ENCODE data around the gene GABBR2. TPM values are rescaled to one million over a fixed set of nuclear protein-coding genes. Genes with fewer than 3 reads are reported as not detected.
"Not testable (repeated sequence)": the region's sequence is repeated elsewhere in the genome, so short reads cannot be mapped to it uniquely, and the experiment has no call there.

The GABBR2 gene
- total RNA-seq, 4 donors from 2014 or later, result 0.32 to 1.7 TPM; not detected in 2

DNA sequence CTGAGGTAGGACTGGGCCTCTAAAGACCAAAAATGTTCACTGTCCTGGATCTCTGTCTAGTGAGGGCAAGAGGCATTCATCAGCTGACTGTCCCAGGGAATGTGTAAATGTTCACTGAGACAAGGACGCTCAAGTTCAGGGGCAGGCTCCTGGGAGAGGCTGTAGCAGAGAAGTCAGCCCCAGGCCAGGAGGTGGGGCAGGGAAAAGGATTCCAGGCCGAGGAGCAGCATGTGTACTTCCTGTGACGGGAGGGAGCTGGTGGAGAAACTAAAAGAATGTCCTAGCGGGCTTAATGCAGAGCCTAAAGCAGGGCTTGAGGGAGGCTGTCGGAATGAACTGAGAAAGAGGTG lies 205.8 kb downstream of the GABBR2 start:
- no peaks in the 10 kb centered on the region for H3K27me3 ChIP-seq
- peaks cover 4% of the 10 kb centered on the region for H3K4me1 ChIP-seq
- no peaks in the 10 kb centered on the region for H3K36me3 ChIP-seq
- TF ChIP-seq POLR2AphosphoS5 (IDR thresholded peaks at IDR 0.05) (no peak), POLR2A (IDR thresholded peaks at IDR 0.05) (no peak), EP300 (IDR thresholded peaks at IDR 0.05) (no peak)
- TF ChIP-seq, protein P1, sequence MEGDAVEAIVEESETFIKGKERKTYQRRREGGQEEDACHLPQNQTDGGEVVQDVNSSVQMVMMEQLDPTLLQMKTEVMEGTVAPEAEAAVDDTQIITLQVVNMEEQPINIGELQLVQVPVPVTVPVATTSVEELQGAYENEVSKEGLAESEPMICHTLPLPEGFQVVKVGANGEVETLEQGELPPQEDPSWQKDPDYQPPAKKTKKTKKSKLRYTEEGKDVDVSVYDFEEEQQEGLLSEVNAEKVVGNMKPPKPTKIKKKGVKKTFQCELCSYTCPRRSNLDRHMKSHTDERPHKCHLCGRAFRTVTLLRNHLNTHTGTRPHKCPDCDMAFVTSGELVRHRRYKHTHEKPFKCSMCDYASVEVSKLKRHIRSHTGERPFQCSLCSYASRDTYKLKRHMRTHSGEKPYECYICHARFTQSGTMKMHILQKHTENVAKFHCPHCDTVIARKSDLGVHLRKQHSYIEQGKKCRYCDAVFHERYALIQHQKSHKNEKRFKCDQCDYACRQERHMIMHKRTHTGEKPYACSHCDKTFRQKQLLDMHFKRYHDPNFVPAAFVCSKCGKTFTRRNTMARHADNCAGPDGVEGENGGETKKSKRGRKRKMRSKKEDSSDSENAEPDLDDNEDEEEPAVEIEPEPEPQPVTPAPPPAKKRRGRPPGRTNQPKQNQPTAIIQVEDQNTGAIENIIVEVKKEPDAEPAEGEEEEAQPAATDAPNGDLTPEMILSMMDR (IDR thresholded peaks at IDR 0.05), result no peak
- no peaks in the 10 kb centered on the region for H3K9me3 ChIP-seq
- DNase-seq (ENCODE audit: low spot score in 2 of 2), result no peak
- H3K4me3 ChIP-seq, result no peak overlapping the region
- H3K27ac ChIP-seq, result no peak overlapping the region
- WGBS, result 29% methylated on average over 5 of the region's 5 CpGs

GRCh38 chr9:98502311-98502975 lies 206.3 kb downstream of the GABBR2 start:
- no peak for DNase-seq (ENCODE audit: low spot score in 2 of 2)
- Histone ChIP-seq H3K4me3 (no peak overlapping the region), H3K9me3 (no peaks in the 10 kb centered on the region), H3K36me3 (no peaks in the 10 kb centered on the region), H3K27me3 (no peaks in the 10 kb centered on the region), H3K4me1 (peaks cover 4% of the 10 kb centered on the region), H3K27ac (no peak overlapping the region)
- 83% methylated on average over 4 of the region's 6 CpGs for WGBS
- TF ChIP-seq EP300 (IDR thresholded peaks at IDR 0.05), result no peak
- TF ChIP-seq, protein P1 (IDR thresholded peaks at IDR 0.05), result no peak
- TF ChIP-seq POLR2AphosphoS5 (IDR thresholded peaks at IDR 0.05), result no peak
- no peak for TF ChIP-seq POLR2A (IDR thresholded peaks at IDR 0.05)

- no peaks in the 10 kb centered on the region for H3K27me3 ChIP-seq
- H3K36me3 ChIP-seq, result no peaks in the 10 kb centered on the region
- H3K4me3 ChIP-seq, result no peak overlapping the region
- H3K27ac ChIP-seq, result no peak overlapping the region
- H3K9me3 ChIP-seq, result no peaks in the 10 kb centered on the region
- WGBS, result 77% methylated on average over 8 of the region's 8 CpGs
- peaks cover 4% of the 10 kb centered on the region for H3K4me1 ChIP-seq
- TF ChIP-seq POLR2AphosphoS5 (IDR thresholded peaks at IDR 0.05), result no peak
- TF ChIP-seq, protein P1 (IDR thresholded peaks at IDR 0.05), result no peak
- TF ChIP-seq POLR2A (IDR thresholded peaks at IDR 0.05), result no peak
- TF ChIP-seq EP300 (IDR thresholded peaks at IDR 0.05), result no peak
- DNase-seq (ENCODE audit: low spot score in 2 of 2), result peak in 1 of 2 donors; percentile 13
Observed at GRCh38 chr9:98501819-98502218, 206.9 kb downstream of the GABBR2 start.

DNA sequence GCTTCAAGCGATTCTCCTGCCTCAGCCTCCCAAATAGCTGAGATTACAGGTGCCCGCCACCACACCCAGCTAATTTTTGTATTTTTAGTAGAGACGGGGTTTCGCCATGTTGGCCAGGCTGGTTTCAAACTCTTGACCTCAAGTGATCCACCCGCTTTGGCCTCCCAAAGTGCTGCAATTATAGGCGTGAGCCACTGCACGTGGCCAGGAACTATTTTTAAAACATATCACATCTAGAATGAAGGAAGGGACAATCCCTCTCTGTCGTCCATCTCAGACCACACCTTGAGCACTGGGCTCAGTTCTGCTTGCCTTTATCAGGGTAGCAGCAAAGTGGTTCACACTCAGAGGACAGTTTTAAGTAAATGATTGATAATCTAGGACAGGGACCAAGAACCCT lies 207.5 kb downstream of the GABBR2 start:
- H3K27ac ChIP-seq; H3K4me3 ChIP-seq; DNase-seq (ENCODE audit: low spot score in 2 of 2): not testable (repeated sequence)

GRCh38 chr9:98500337-98500919 lies 208.3 kb downstream of the GABBR2 start:
- 86% methylated on average over 7 of the region's 7 CpGs for WGBS
- peaks cover 4% of the 10 kb centered on the region for H3K4me1 ChIP-seq
- DNase-seq (ENCODE audit: low spot score in 2 of 2), result no peak

More for the DNA sequence above, 207.5 kb downstream of the GABBR2 start:
- H3K4me1 ChIP-seq, H3K36me3 ChIP-seq, H3K27me3 ChIP-seq, H3K9me3 ChIP-seq: not testable (repeated sequence)
- 84% methylated on average over 8 of the region's 8 CpGs for WGBS

More at GRCh38 chr9:98500337-98500919, 208.3 kb downstream of the GABBR2 start:
- Histone ChIP-seq H3K4me3 (no peak overlapping the region), H3K9me3 (no peaks in the 10 kb centered on the region), H3K27ac (no peak overlapping the region), H3K36me3 (no peaks in the 10 kb centered on the region), H3K27me3 (no peaks in the 10 kb centered on the region)
- TF ChIP-seq POLR2AphosphoS5 (IDR thresholded peaks at IDR 0.05), result no peak
- TF ChIP-seq POLR2A (IDR thresholded peaks at IDR 0.05), result no peak
- TF ChIP-seq EP300 (IDR thresholded peaks at IDR 0.05), result no peak
- TF ChIP-seq, protein P1 (IDR thresholded peaks at IDR 0.05), result no peak

Data from suprapubic skin (tissue), 4 donors.